GM19351 (cell line): ENCODE measurements around the gene OR52E1.

Source experiments
- ATAC-seq: cut with Tn5 transposase; IDR thresholded peaks from one replicate; pipeline ENCODE4 v1.9.1; 2021; ENCODE audit warnings: mild to moderate bottlenecking, moderate library complexity; ENCODE audit not compliant: unreplicated experiment

OR52E1 gene

DNA sequence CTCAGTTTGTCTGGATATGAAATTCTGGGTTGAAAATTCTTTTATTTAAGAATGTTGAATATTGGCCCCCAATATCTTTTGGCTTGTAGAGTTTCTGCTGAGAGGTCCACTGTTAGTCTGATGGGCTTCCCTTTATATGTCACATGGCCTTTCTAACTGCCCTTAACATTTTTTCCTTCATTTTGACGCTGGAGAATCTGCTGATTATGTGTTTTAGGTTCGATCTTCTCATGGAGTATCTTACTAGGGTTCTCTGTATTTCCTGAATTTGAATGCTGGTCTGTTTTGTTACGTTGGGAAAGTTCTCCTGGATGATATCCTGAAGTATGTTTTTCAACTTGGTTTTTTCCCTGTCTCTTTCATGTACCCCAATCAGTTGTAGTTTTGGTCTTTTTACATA, 46.0 kb downstream of the OR52E1 start:
- ATAC-seq, result no peak

DNA sequence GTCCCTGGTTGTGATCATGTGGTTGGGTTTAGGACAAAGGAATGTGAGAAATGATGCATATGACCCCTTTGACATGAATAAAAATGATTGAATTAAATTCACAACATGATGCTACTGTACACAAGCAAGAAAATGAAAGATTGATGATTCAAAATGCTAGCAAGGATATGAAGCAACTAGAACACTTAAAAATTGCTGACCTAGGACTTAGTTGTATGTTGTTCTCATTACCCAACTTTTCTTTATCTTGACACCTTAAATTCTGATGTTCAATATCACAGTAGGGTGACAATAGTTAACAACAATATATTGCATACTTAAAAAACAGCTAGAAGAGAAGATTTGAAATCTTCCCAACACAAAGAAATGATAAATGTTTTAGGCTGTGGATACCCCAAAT, 48.2 kb downstream of the OR52E1 start:
- no peak for ATAC-seq

DNA sequence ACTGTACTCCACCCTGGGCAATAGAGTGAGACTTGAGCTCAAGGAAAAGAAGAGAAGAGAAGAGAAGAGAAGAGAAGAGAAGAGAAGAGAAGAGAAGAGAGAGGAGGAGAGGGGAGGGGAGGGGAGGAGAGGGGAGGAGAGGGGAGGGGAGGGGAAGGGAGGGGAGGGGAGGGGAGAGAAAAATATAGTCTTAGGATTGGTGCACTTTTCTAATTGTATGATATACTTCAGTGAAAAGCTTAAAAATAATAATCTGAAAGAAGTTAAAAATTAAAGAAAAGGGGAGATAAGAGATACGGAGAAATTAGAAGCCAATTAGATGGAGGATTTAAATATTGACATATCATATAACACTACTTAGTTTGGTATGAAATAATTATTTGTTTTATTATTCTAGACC, 49.5 kb downstream of the OR52E1 start:
- ATAC-seq, result no peak
